Chondrocyte (in vitro differentiated cells): ENCODE measurements around the gene SLC7A6. TPM values are rescaled to one million over a fixed set of nuclear protein-coding genes. Genes with fewer than 3 reads are reported as not detected.

Experiments used
- DNase-seq: peaks from one replicate; pipeline ENCODE4 v3.0.0; 2021; ENCODE audit warnings: mixed read lengths, low spot score
- H3K27ac Mint-ChIP-seq: one replicate; pipeline ENCODE4 v1.8.0; 2021; ENCODE audit warnings: mild to moderate bottlenecking, moderate library complexity, mixed read lengths; ENCODE audit not compliant: unreplicated experiment
- H3K27me3 Mint-ChIP-seq: 2 replicates; pipeline ENCODE4 v1.8.0; 2021; ENCODE audit warnings: low read depth, mixed read lengths
- H3K36me3 Mint-ChIP-seq: 2 replicates; pipeline ENCODE4 v1.8.0; 2021; ENCODE audit warnings: low read depth, mixed read lengths
- H3K4me1 Mint-ChIP-seq: 2 replicates; pipeline ENCODE4 v1.8.0; 2021; ENCODE audit warnings: low read depth, mild to moderate bottlenecking, mixed read lengths
- H3K4me3 Mint-ChIP-seq: one replicate; pipeline ENCODE4 v1.8.0; 2021; ENCODE audit warnings: mild to moderate bottlenecking, moderate library complexity, mixed read lengths; ENCODE audit not compliant: unreplicated experiment
- H3K9me3 Mint-ChIP-seq: 2 replicates; pipeline ENCODE4 v1.8.0; 2021; ENCODE audit warnings: low read depth, mixed read lengths
- CTCF ChIP-seq: fragments of 200-600 bp; sonication (generic); IDR thresholded peaks from 2 replicates; pipeline ENCODE4 v1.5.0; 2021; ENCODE audit warnings: antibody characterized with exemption, mild to moderate bottlenecking, moderate library complexity
- total RNA-seq: library from RNA; stranded (reverse); gene quantifications from 3 replicates; pipeline ENCODE4 v1.2.1, GENCODE V29; 2021

Gene SLC7A6
- total RNA-seq, 1 donor from 2014 or later = 55.9 TPM

- DNase-seq = no peak
- TF ChIP-seq CTCF = no peak
- Mint-ChIP-seq H3K4me1 (peaks cover 31% of the 10 kb centered on the region), H3K9me3 (no peaks in the 10 kb centered on the region), H3K4me3 (peak overlapping the region; percentile 100), H3K27ac (no peak overlapping the region), H3K36me3 (peaks cover 6% of the 10 kb centered on the region), H3K27me3 (no peaks in the 10 kb centered on the region)
Measured at GRCh38 chr16:68246666-68247065, 17.7 kb upstream of the SLC7A6 start.

GRCh38 chr16:68247400-68247799 is 16.9 kb upstream of the SLC7A6 start:
- H3K4me1 Mint-ChIP-seq = peaks cover 31% of the 10 kb centered on the region
- H3K27ac Mint-ChIP-seq = no peak overlapping the region
- H3K36me3 Mint-ChIP-seq = peaks cover 9% of the 10 kb centered on the region
- H3K4me3 Mint-ChIP-seq = no peak overlapping the region
- no peaks in the 10 kb centered on the region for H3K27me3 Mint-ChIP-seq
- no peak for DNase-seq
- no peaks in the 10 kb centered on the region for H3K9me3 Mint-ChIP-seq
- TF ChIP-seq CTCF = no peak

- TF ChIP-seq CTCF = no peak
- H3K27ac Mint-ChIP-seq = no peak overlapping the region
Measured at GRCh38 chr16:68247932-68248331, 16.4 kb upstream of the SLC7A6 start.

GRCh38 chr16:68249371-68249770 is 15.0 kb upstream of the SLC7A6 start:
- H3K4me3 Mint-ChIP-seq = no peak overlapping the region
- H3K27me3 Mint-ChIP-seq = no peaks in the 10 kb centered on the region

More at GRCh38 chr16:68247932-68248331, 16.4 kb upstream of the SLC7A6 start:
- Mint-ChIP-seq H3K9me3 (no peaks in the 10 kb centered on the region), H3K27me3 (no peaks in the 10 kb centered on the region), H3K36me3 (peaks cover 10% of the 10 kb centered on the region), H3K4me1 (peaks cover 31% of the 10 kb centered on the region), H3K4me3 (no peak overlapping the region)
- DNase-seq = no peak

GRCh38 chr16:68250951-68251350 is 13.4 kb upstream of the SLC7A6 start:
- Mint-ChIP-seq H3K4me1 (peaks cover 17% of the 10 kb centered on the region), H3K27me3 (no peaks in the 10 kb centered on the region), H3K36me3 (peaks cover 10% of the 10 kb centered on the region), H3K4me3 (no peak overlapping the region), H3K27ac (no peak overlapping the region), H3K9me3 (no peaks in the 10 kb centered on the region)
- DNase-seq = no peak
- no peak for TF ChIP-seq CTCF

More at GRCh38 chr16:68249371-68249770, 15.0 kb upstream of the SLC7A6 start:
- no peak for TF ChIP-seq CTCF
- DNase-seq = no peak
- peak overlapping the region; percentile 13 for H3K27ac Mint-ChIP-seq
- peaks cover 27% of the 10 kb centered on the region for H3K4me1 Mint-ChIP-seq
- peaks cover 10% of the 10 kb centered on the region for H3K36me3 Mint-ChIP-seq
- no peaks in the 10 kb centered on the region for H3K9me3 Mint-ChIP-seq
